HG03280 (cell line): ENCODE measurements around the gene MGP.
A peak's percentile ranks its signal among the peaks of the same experiment; 100 is the strongest.

Experiments
- ATAC-seq: cut with Tn5 transposase; IDR thresholded peaks from one replicate; pipeline ENCODE4 v1.9.1; 2021; ENCODE audit warnings: mild to moderate bottlenecking, moderate library complexity; ENCODE audit not compliant: unreplicated experiment

The MGP gene

DNA sequence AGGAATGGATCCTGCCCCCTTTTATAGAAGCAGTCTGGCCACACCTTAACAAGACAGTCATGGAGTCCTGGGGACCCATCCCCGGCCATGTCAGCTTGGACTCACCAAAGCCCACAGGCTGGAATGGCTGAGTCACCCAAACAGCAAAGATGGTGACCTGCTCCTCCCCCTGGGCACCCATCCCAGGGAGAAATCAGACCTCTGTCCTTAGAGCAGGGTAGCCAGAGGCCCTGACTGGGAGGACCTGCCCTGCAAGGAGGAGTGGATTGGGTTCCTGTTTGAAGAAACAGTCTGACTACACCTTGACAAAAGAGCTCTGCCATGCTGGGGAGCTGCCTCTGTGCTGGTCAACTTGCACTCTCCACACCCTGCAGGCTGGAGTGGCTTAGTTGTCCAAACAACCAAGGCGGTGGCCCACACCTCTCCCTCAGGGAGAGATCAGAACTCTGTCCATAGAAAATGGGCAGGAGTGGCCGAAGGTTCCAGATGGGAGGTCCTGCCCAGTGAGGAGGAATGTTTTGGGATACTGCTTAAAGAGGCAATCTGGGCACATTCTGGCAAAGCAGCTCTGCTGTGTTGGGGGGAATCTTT lies 16.6 kb downstream of the MGP start:
- ATAC-seq = no peak

DNA sequence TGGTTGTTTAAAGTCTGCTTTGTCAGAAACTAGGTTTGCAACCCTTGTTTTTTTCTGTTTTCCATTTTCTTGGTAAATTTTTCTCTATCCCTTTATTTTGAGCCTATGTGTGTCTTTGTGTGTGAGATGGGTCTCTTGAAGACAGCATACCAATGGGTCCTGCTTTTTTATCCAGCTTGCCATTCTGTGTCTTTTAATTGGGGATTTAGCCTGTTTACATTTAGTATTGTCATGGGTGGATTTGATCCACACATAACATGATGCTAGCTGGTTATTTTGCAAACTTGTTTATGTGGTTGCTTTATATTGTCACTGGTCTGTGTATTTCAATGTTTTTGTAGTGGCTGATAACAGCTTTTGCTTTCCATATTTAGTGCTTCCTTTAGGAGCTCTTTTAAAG lies 25.2 kb downstream of the MGP start:
- no peak for ATAC-seq

DNA sequence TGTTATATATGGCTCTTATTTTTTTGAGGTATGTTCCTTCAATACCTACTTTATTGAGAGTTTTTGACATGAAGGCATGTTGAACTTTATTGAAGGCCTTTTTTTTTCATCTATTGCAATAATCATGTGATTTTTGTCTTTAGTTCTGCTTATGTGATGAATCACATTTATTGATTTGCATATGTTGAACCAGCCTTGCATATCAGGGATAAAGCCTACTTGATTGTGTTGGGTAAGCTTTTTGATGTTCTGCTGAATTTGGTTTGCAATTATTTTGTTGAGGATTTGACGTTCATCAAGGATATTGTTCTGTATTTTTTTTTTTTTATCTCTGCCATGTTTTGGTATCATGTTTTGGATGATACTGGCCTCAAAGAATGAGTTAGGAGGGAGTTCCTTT lies 27.1 kb downstream of the MGP start:
- no peak for ATAC-seq

DNA sequence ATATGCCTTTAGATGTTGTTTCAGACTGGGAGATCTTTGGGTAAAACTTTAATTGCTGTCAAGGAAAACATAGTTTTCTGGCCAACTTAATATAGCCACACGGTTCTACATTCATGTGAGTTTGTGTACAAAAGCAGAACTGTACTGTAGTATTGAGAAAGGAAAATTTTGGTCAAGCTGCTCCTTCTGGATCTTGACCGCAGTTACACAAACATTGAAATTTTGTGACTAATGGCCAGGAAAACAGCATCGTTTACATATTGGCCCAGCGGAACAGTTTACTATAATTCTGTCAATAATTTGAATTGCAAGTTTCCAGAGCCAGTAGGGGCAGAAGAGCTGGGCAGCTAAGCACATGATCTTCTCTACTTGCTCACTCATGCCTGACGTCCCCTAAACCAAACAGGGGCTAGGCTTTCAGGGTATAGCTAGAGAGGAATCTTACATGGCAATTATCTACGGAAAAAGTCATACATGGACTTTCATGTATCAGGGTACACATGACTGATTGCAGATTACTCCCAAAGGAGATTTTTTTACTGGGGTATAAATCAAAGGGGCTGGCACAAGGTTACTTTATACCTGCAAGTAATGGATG lies 31.0 kb downstream of the MGP start:
- ATAC-seq = no peak

DNA sequence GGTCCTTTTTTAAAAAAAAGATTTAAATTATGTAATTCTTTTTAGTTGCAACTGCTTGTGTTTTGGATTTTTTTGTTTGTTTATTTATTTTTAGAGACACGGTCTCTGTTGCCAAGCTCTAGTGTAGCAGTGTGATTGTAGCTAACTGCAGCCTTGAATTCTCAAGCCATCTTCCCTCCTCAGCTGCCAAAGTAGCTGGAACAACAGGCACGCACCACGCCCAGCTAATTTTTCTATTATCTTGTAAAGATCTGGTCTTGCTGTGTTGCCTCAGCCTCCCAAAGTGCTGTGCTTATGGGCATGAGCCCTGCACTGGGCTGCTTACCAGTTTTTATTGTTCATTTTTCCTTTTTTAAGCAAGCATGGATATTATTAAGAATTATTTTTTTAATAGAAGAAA lies 31.7 kb downstream of the MGP start:
- ATAC-seq = no peak

DNA sequence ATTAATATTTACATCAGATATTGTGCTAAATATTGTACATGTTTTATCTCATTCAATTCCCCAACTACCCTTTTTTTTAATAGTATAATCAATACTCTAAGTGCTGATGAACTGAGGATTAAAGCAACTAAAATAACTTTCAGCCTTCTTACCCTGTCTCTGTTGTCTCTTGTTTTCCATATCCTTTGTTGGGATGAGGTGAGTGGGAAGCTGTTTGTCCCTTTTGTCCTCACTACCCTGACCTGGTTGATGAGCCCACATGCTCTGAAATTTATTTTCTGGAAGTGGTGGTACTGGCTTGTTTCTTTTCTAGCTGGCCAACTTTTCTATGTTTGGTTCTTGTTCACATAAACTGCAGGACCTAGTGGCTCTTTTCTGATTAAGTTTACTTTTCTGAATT lies 32.8 kb downstream of the MGP start:
- ATAC-seq = no peak

DNA sequence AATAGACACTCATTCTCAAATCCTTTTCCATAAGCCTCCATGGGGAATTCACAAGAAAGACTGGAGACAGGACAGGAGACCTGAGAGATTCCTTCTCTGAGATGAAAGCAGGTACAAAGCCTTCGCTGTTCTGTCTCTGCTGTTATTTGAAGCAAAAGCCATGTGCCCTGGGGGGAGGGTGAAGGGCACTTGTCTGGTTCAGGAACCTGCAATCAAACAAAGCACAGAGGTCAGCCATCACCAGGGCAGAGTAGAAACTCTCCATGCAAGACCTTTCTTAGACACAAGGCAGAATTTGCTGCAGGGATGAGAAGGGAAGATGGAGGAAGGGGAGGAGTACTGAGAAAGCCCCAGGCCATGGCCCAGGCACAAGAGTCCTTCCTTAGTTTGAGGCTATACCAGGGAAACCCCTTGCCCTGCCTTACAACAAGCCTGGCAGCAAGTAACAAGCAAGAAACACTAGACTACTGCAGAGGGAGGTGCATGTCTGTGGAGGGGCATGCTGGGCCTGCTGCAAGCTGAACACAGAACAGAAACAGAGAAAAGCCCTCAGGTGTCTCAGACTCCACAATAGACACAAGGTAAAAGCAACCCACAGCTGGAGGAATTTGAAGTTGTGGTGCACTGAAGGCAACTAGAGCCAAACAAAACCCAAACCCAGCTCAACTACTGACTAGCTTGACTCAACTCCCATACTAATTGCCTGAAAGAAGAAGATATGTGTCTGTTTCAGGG lies 34.6 kb downstream of the MGP start:
- ATAC-seq = peak; percentile 83

DNA sequence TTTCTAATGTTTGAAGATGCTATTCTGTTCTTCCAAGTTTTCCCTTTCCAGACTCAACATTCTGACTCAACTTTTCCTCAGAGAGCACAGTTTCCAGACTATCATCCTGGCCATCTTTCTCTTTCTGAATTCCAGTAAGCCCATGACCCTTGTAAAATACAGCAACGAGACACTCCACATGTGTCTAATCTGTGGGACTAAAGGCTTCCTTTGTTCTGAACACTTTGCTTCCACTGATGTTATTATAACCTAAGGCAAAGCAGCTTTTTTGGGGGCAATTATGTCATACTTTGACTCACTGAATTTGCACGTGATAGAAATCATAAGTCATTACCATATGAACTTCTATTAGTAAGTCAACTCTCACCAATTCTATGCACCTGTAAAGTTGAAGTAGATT lies 36.0 kb downstream of the MGP start:
- no peak for ATAC-seq

DNA sequence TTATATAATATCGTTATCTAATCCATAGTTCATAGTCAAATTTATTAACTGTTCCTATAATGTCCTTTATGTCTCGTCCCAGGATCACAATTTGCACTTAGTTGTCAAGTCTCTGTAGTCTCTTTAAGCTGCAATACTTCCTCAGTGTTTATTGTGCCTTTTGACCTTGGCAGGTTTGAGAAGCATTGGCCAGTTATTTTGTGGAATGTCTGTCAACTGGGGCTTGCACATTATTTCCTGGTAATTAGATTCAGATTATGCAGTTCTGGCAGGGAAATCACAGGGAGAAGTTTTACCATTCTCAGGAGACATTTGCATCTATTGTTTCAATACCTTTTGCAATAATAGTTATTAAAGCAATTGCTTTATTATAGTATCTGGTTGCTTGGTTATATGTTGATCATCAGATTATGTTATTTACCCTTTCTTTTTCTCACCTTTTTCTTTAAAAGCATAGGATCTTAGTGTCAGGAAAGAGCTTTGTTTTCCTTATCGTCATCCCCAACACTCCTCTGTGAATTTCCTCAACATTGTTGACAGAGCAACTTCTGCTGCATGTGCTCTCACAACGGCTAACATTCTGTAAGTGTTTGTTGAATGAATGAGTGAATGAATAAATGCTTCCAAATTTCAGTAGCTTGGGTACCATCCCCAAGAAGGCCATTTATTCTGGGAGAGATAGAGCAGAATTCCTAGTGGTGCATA lies 38.6 kb downstream of the MGP start:
- no peak for ATAC-seq

DNA sequence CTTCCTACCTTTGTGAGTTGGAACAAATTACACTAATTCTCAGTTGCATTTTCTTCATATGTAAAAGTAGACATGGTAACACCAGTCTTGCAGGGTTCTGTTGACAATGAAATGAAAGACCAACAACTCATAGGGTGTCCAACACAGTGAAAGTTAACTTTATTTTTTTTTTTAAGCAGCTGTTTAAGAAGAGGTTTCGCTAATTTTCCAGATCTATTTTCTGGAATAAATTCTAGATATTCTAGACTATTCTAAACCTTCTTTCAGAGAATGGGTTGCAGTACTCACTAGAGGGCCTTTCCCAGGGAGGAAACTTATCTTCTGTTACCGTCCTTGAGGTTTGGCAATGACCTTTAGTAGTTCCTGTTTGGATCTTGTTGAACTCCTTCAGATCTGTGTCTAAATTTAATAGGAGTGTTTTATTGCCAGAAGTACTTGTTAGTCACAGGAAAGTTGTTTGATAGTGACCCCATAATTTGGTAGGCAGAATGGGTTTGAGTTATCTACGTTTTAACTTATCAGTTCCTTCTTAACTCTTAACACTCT lies 39.5 kb downstream of the MGP start:
- ATAC-seq = no peak

DNA sequence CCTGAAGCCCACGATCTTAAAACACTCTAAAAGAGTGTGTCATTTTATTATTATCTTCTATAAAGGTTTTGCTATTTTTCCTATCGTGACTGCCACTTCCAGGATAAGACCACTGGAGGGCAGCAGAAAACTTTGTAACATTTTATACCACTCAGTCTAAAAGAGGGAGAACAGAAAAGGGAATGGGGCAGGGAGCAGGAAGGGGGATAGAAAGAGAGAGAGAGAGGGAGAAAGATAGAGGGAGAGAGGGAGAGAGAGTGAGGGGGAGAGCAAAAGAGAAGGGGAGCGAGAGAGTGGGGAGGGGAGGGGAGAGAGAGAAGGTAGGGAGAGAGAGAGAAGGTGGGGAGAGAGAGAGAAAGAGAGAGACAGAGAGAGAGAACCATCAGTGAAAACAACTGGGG lies 40.3 kb downstream of the MGP start:
- no peak for ATAC-seq

DNA sequence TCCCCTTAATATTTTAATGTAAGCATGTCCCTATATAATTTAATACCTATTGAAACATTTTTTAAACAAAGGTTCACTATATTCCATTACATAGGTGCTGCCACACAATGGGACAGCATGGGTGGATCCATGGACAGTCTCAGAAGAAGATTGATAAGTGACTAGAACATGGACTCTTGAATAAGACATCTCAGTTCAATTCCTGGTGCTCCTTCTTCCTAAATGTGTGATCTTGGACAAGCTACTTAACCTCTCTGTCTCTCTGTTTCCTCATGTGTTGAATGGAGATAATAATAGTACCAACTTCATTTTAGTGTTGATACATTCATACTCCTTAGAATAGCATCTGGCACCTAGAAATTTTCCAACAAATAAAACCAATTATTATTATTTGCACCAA lies 41.3 kb downstream of the MGP start:
- ATAC-seq = no peak

DNA sequence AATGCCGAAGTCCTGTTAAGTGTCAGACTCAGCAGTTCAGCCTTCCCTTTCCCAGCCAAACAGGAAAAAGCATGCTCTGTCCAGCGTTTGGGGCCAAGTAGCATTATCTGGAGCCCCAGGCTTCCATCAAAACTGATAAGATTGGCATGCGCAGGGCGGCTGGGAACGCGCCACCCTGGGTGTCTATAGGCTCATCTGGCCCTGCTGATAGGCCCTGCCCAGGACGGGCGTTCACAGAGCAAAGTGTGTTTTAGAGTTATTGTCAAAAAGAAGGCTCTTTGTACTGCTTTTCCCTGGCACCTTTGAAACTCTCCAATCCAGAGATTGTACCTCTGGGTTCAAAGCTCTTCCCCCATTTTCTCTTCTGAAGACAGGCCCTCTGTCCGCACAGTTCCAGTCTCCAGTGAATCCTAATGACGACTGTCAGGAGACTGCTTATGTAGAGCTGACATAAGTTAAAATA lies 42.2 kb downstream of the MGP start, which contains the start of gene ART4:
Gene ART4 (minus strand): TSS at position 102 of the 463 bp plus-strand sequence. CDS start 413 bp downstream, outside the sequence.
- ATAC-seq = no peak

DNA sequence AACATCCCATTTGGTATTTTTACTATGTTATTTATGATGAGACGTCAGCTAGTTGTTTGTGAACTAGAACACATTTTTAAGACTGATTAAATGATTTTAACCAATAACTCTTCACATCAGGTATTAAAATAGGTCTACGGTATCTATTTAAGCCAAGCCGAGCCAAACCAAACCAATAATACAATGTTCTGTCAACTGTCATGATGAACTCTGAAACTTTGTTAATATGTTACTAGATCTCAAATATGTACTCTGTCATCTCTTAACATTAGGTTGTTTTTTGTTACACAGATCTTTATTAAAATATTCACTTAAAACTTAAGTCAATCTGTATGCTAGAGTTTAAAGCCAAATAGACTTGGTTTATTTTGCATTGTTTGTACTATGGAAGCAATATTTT lies 43.3 kb downstream of the MGP start:
- ATAC-seq = no peak

DNA sequence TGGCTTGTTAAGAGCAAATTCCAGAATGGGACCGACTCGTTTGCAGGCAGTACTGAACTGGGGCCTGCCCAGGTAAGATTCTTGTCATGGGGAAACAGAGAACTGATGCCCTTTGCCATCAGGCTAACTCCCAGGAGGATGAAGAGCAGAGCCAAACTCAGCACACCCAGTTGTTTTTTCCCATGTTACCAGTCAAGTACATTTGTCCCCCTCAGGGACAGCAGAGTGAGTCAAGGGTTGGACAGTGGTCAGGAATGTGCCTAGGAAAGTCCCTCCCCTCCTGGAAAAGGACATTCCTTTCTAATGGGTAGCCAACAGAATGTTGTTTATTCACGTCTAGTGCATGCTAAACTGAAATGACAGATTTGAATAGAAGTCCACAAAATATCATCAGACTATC lies 43.9 kb downstream of the MGP start:
- ATAC-seq = no peak

DNA sequence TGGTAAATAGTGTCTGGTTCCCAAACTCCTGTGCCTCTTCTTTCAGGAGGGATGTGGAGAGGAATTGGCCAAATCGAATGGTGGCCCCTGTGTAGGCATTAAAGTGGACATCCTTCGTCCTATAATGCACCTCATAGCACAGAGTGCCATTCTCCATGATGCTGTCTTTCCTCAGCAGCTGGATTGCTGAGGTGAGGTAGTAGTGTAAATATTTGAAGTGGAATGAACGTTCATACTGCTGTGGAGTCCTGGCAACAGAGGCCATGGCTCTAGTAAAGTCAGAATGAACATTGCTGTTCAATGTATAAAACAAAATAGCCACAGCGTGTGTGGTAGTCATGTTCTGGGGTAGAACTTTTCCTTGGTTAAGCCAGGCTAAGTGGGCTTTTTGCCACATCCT lies 45.0 kb downstream of the MGP start:
- ATAC-seq = no peak

DNA sequence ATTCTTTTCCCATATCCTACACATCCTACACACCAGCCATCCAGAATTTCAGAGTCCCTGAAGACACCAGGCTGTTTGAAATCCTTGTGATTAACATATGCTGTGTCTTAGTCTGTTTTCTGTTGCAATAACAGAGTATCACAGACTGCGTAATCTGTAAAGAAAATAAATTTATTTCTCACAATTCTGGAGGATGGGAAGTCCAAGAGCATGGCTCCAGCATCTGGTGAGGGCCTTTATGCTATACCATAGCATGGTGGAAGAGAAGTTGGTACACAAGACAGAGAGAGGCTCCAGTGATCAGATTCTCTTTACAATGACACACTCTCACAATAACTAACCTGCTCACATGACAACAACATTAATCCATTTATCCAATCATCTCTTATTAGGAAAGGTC lies 46.4 kb downstream of the MGP start:
- ATAC-seq = no peak

DNA sequence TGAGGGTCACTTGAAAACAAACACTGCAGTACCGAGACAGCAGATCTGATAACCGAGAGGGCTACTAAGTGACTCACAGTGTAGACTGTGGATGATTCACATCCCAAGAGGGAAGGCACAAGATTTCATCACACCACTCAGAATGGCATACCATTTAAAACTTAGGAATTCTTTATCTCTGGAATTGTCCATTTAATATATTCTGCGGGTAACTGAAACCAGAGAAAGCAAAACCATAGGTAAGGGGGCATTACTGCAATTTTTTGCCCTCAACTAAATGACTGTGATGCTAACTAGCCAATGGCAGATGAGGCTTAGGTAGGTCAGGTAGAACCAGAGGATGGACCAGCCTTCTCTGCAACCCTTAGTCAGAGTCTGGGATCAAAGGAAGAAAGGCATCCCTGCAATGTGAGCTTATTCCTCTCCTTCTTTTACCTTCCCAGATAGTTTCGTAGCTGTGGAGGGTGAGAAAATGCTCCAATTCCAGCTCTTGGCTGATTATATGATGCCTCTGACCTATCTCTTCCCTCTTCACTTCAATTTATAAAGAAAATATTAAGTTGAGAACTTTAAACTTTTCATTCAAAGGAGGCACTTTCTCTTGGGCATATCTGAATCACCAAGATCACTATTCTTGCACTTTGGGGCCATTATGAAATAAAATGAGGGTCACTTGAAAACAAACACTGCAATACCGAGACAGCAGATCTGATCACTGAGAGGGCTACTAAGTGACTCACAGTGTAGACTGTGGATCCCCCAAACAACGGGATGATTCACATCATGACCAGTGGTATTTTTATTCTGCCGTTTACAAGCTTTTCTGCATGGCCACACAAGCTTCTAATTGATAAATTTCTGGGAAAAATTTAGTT lies 49.1 kb downstream of the MGP start:
- no peak for ATAC-seq

DNA sequence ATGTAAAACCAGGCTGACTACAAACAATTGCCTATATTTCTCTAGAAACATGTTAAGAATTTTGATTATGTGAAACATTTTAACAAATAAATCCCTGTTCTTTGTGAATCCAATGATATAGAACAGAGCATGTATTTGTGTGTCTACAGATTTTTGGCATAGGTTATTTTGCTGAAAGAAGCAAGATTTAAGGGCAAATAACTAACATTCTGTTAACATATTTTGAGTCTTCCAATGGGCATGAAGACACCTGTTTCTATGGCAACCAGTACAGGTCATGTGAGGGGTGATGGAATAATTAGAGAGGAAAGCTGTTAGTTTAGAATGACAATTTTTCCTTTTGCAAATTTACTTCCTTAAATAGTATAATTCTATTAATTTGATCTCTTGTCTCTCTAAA lies 51.1 kb downstream of the MGP start:
- no peak for ATAC-seq

DNA sequence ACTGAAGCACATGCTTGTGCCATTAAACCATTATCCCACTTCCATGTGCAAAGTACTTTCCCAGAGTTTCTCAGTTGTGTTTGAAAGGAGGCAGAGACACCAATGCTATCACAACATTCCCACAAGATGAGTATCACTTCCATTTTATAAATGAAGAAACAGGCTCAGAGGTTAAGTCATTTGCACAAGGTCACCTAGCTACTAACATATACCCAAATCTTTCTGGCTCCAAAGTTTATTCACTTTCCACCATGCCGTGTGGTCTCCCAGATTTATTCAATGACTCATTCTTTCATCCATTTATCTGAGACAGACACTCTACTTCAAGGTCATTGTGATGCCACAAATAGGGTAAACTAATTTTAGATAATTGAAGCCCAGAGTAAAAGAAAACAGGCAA lies 51.7 kb downstream of the MGP start:
- ATAC-seq = no peak

DNA sequence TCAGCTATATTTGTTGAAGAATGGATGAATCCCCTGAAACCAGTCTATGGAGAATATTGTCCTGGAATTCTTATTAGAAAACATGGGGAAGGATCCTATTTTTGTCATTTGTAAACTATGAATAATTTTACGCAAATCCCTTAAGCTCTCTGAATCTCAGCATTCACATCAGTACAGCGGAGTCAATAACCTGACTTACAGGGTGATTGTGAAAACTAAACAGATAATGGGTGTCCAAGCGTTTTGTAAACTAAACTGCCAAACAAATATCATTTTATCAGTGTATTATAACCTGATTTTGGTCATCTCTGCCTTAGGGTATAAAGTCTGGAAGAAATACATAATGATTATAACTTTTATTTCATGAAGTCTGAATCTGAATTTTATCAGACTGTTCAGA lies 52.3 kb downstream of the MGP start:
- no peak for ATAC-seq
